Left cardiac atrium (tissue), 4 donors: ENCODE data around the gene CRISPLD2. TPM values are rescaled to one million over a fixed set of nuclear protein-coding genes. Genes with fewer than 3 reads are reported as not detected.

ENCODE experiments used
- ATAC-seq, 2 donors: fragments of 200-7000 bp; cut with Tn5 transposase; one replicate each; pipeline ENCODE4 v1.9.1; 2020; ENCODE audit warnings: mild to moderate bottlenecking in 2 of 2, moderate library complexity in 2 of 2
- DNase-seq: peaks from one replicate; pipeline ENCODE4 v3.0.0-alpha.2; 2020
- intact Hi-C, 2 donors: fragments of 100-400 bp; cut with DNase I; formaldehyde crosslinking; loops; one replicate each; pipeline versions ENCODE4 v1.14.1 to v1.15.1; 2022 to 2023
- total RNA-seq, 2 donors: library from RNA; stranded (reverse); fragmentation: NEBNext Ultra II Directional; extraction: Animal tissue kit (Norgen Biotek cat#: 25700); gene quantifications; one replicate each; pipeline ENCODE4 v1.2.1, GENCODE V29; 2021
- donor health status: DM: no; HTN: yes; CAD: no.
- donor health status: DM: no; HTN: yes; CAD: no; lungs with severe emphysema.
- donor health status: DM: yes; HTN: yes; CAD: no.
- donor health status: Dilated cardiomyopathy.

The CRISPLD2 gene
- total RNA-seq, 2 donors from 2014 or later: 36.1 to 58.3 TPM

- intact Hi-C loops: no loop called here
- ATAC-seq: no peak
Observed at GRCh38 chr16:84794626-84795025, 25.2 kb upstream of the CRISPLD2 start.

GRCh38 chr16:84795329-84796053 lies 24.3 kb upstream of the CRISPLD2 start:
- peak; percentile 93 to 98 for ATAC-seq
- intact Hi-C loops: no loop called here

More at GRCh38 chr16:84794626-84795025, 25.2 kb upstream of the CRISPLD2 start:
- no peak for DNase-seq

GRCh38 chr16:84800158-84800978 lies 19.4 kb upstream of the CRISPLD2 start:
- ATAC-seq (no peak), DNase-seq (peak; percentile 12)
- intact Hi-C loops: no loop called here

More at GRCh38 chr16:84795329-84796053, 24.3 kb upstream of the CRISPLD2 start:
- peak; percentile 85 for DNase-seq

GRCh38 chr16:84803146-84803545 lies 16.6 kb upstream of the CRISPLD2 start:
- DNase-seq (peak; percentile 0), ATAC-seq (no peak)
- intact Hi-C loops: no loop called here

GRCh38 chr16:84804326-84804725 lies 15.5 kb upstream of the CRISPLD2 start:
- DNase-seq (peak; percentile 6), ATAC-seq (no peak)
- intact Hi-C loops: no loop called here

- intact Hi-C loops: no loop called here
- ATAC-seq (peak; percentile 78 to 84), DNase-seq (peak; percentile 58)
Observed at GRCh38 chr16:84806256-84806889, 13.4 kb upstream of the CRISPLD2 start.

GRCh38 chr16:84806890-84807258 lies 12.9 kb upstream of the CRISPLD2 start:
- no peak for ATAC-seq
- intact Hi-C loops: no loop called here
- DNase-seq: no peak

GRCh38 chr16:84807776-84808175 lies 12.0 kb upstream of the CRISPLD2 start:
- no peak for ATAC-seq
- intact Hi-C loops: no loop called here
- peak; percentile 15 for DNase-seq

GRCh38 chr16:84808826-84809225 lies 11.0 kb upstream of the CRISPLD2 start:
- peak; percentile 19 for DNase-seq
- ATAC-seq: no peak
- intact Hi-C loops: no loop called here

- ATAC-seq (no peak), DNase-seq (peak; percentile 21)
- intact Hi-C loops: no loop called here
Observed at GRCh38 chr16:84810518-84811273, 9.1 kb upstream of the CRISPLD2 start.

- ATAC-seq (no peak), DNase-seq (peak; percentile 5)
- intact Hi-C loops: no loop called here
Observed at GRCh38 chr16:84811529-84811928, 8.3 kb upstream of the CRISPLD2 start.

- ATAC-seq: no peak
- intact Hi-C loops: no loop called here
- DNase-seq: peak; percentile 14
Observed at GRCh38 chr16:84813141-84813934, 6.4 kb upstream of the CRISPLD2 start.

GRCh38 chr16:84815462-84815861 lies 4.3 kb upstream of the CRISPLD2 start:
- DNase-seq (peak; percentile 41), ATAC-seq (no peak)
- intact Hi-C loops: no loop called here

GRCh38 chr16:84816023-84816422 lies 3.8 kb upstream of the CRISPLD2 start:
- peak; percentile 14 for DNase-seq
- ATAC-seq: no peak
- intact Hi-C loops: no loop called here

GRCh38 chr16:84816485-84816884 lies 3.3 kb upstream of the CRISPLD2 start:
- intact Hi-C loops: no loop called here

GRCh38 chr16:84817206-84817605 lies 2.6 kb upstream of the CRISPLD2 start:
- no peak for DNase-seq
- intact Hi-C loops: no loop called here
- no peak for ATAC-seq

More at GRCh38 chr16:84816485-84816884, 3.3 kb upstream of the CRISPLD2 start:
- ATAC-seq: no peak
- no peak for DNase-seq

- intact Hi-C loops: no loop called here
- DNase-seq (no peak), ATAC-seq (no peak)
Observed at GRCh38 chr16:84817613-84818012, 2.2 kb upstream of the CRISPLD2 start.

- intact Hi-C loops: no loop called here
- ATAC-seq: no peak
- no peak for DNase-seq
Observed at GRCh38 chr16:84818133-84818532, 1.7 kb upstream of the CRISPLD2 start.
